Natural killer cell (primary cell): Measurements from ENCODE around the gene AMDHD2. TPM values are rescaled to one million over a fixed set of nuclear protein-coding genes. Genes with fewer than 3 reads are reported as not detected.
"Not testable (repeated sequence)": the region's sequence is repeated elsewhere in the genome, so short reads cannot be mapped to it uniquely, and the experiment has no call there.

Experiments
- ATAC-seq, 3 donors: fragments of 150-1000 bp in 2 of 3; fragments of 200-7000 bp in 1 of 3; cut with Tn5 transposase; 1 replicate in 1 of 3; 2 replicates in 2 of 3; pipeline ENCODE4 v1.10.0; 2021; ENCODE audit warnings: mild to moderate bottlenecking in 2 of 3, moderate library complexity in 2 of 3
- DNase-seq, 2 donors: peaks; one replicate each; pipeline versions ENCODE4 v3.0.0 to v3.0.0-alpha.2; 2013 to 2021; ENCODE audit warnings: mixed read lengths in 1 of 2
- H3K27ac ChIP-seq: one replicate; pipeline ENCODE4 v1.5.1; 2013; ENCODE audit warnings: mild to moderate bottlenecking, low read length
- H3K27me3 ChIP-seq: one replicate; pipeline ENCODE4 v1.6.1; 2013; ENCODE audit warnings: low read length; ENCODE audit not compliant: control insufficient read depth, insufficient read depth
- H3K36me3 ChIP-seq: one replicate; pipeline ENCODE4 v1.6.1; 2013; ENCODE audit warnings: low read length; ENCODE audit not compliant: control insufficient read depth, insufficient read depth
- H3K4me1 ChIP-seq: one replicate; pipeline ENCODE4 v1.6.1; 2013; ENCODE audit warnings: low read length; ENCODE audit not compliant: control insufficient read depth, insufficient read depth
- H3K4me3 ChIP-seq: one replicate; pipeline ENCODE4 v1.5.1; 2013; ENCODE audit warnings: low read length
- H3K9me3 ChIP-seq: one replicate; pipeline ENCODE4 v1.6.1; 2013; ENCODE audit warnings: low read length; ENCODE audit not compliant: control insufficient read depth, insufficient read depth
- H3K27ac Mint-ChIP-seq, 2 donors: one replicate each; pipeline ENCODE4 v1.8.0; 2022; ENCODE audit warnings: mild to moderate bottlenecking in 2 of 2, mixed read lengths in 2 of 2, moderate library complexity in 1 of 2
- H3K27me3 Mint-ChIP-seq, 2 donors: one replicate each; pipeline ENCODE4 v1.8.0; 2022; ENCODE audit warnings: low read depth in 2 of 2, mixed read lengths in 2 of 2
- H3K36me3 Mint-ChIP-seq: one replicate; pipeline ENCODE4 v1.8.0; 2022; ENCODE audit warnings: mixed read lengths
- H3K4me1 Mint-ChIP-seq, 2 donors: one replicate each; pipeline ENCODE4 v1.8.0; 2022; ENCODE audit warnings: mixed read lengths in 2 of 2
- H3K4me3 Mint-ChIP-seq: one replicate; pipeline ENCODE4 v1.8.0; 2022; ENCODE audit warnings: mild to moderate bottlenecking, moderate library complexity, mixed read lengths
- H3K9me3 Mint-ChIP-seq, 2 donors: one replicate each; pipeline ENCODE4 v1.8.0; 2022; ENCODE audit warnings: mixed read lengths in 2 of 2
- WGBS: methylation state at CpG from one replicate; pipeline ENCODE4 v1.1.7; 2013; ENCODE audit warnings: missing lambda C conversion rate; ENCODE audit not compliant: insufficient coverage; 5-methylcytosine and 5-hydroxymethylcytosine counted together
- intact Hi-C: fragments of 100-400 bp; cut with micrococcal nuclease; formaldehyde crosslinking; loops from one replicate; pipeline ENCODE4 v1.14.2; 2022
- total RNA-seq, 4 donors: library from RNA; stranded (reverse); fragments of 120-200 nt in 1 of 4; gene quantifications; one replicate each; pipeline versions ENCODE4 v1.2.3 to v1.2.4, GENCODE V29; 2013 to 2022

AMDHD2 gene
- total RNA-seq, 3 donors from 2014 or later (not counting 1 experiment from before 2014, with no cell fraction given) = 129 to 162 (median 144) TPM

DNA sequence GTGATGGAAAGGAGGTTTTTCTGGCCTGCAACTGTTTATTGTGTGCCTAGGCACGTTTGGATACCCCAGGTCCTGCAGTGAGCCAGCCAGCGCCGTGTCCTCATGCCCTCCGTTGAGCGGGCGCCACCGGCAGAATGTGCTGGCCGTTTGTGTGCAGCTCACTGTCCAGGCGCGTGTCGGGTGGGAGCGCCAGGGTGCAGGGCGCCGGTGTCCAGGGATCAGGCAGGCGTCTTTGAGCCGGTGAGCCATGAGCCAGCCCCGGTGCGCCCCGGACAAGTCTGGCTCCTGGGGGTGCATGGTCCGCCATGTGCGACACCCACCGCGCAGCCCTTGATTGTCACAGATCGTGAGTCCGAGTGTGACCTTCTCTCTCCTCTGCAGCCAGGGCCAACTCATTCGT lies 56.9 kb downstream of the AMDHD2 start:
- H3K27me3 ChIP-seq, H3K4me3 ChIP-seq, H3K27me3 Mint-ChIP-seq, H3K27ac Mint-ChIP-seq, H3K9me3 ChIP-seq, H3K4me1 ChIP-seq, DNase-seq, intact Hi-C loops, H3K36me3 Mint-ChIP-seq, H3K36me3 ChIP-seq, H3K4me3 Mint-ChIP-seq, H3K4me1 Mint-ChIP-seq, H3K9me3 Mint-ChIP-seq, ATAC-seq, H3K27ac ChIP-seq: not testable (repeated sequence)
- no CpG with 5 or more reads among the region's 26 CpGs for WGBS

DNA sequence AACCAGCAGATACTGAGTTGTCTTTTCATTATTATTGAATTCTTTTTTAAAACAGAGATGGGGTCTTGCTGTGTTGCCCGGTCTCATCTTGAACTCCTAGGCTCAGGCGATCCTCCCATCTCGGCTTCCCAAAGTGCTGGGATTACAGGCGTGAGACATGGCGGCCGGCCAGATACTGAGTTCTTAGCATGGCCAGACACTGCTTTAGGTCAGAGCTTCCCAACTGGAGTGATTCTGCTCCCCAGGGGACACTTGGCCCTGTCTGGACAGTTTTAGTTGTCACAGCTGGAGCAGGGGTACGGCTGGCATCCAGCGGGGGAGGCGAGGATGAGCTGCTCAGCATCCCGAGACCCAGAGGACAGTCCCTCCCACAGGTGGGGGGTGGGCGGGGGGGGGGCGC lies 58.7 kb downstream of the AMDHD2 start:
- H3K36me3 ChIP-seq, H3K4me1 ChIP-seq, intact Hi-C loops, H3K4me3 ChIP-seq, H3K27ac Mint-ChIP-seq, H3K9me3 Mint-ChIP-seq, H3K36me3 Mint-ChIP-seq, H3K27me3 Mint-ChIP-seq, ATAC-seq, DNase-seq, H3K9me3 ChIP-seq, H3K4me3 Mint-ChIP-seq, H3K4me1 Mint-ChIP-seq, H3K27ac ChIP-seq, H3K27me3 ChIP-seq: not testable (repeated sequence)
- no CpG with 5 or more reads among the region's 12 CpGs for WGBS

DNA sequence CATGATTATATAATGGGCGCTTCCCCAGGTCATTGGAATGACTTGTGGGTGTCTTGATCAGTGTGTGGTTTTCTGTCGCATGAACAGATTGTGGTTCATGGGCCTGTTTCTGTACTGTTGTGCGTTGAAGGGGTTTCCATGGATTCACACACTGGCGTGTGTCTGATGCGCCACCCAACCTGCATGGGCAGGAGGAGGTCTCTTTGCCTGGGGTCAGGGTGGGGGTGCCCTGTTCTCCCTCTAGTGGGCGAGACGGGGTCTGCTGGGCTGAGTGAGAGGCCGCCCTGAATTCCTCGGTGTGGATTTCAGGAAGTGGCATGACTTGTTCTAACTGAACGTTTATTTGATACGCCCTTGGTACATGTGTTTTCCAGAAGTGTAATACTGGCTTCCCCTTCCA lies 60.0 kb downstream of the AMDHD2 start:
- peak in 2 of 3 donors; percentile 29 to 76 for ATAC-seq
- H3K36me3 ChIP-seq = not testable (repeated sequence)

DNA sequence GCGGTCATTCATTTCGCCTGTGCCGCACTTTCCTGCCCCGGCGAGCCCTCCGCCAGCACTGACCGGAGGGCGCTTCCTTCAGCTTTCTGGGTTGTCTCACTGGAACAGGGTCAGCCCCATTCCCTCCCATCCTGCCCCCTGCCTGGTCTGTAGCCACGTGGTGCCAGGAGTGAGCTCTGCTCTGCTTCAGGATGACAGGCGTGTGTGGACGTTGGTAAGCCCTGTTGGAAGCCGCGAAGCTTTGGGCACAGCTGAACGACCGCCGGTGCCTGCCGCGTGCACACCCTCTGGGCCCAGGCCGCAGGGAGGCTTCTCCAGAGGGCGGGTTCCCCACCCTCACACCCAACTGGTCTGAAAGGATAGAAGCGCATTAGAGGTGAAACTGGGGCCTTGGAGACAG lies 60.6 kb downstream of the AMDHD2 start:
- WGBS = no CpG with 5 or more reads among the region's 21 CpGs
- intact Hi-C loops, H3K4me3 ChIP-seq, DNase-seq, H3K27ac Mint-ChIP-seq, H3K36me3 ChIP-seq, H3K4me1 Mint-ChIP-seq, H3K4me1 ChIP-seq, H3K27me3 Mint-ChIP-seq, H3K4me3 Mint-ChIP-seq, ATAC-seq, H3K36me3 Mint-ChIP-seq, H3K27me3 ChIP-seq, H3K9me3 ChIP-seq, H3K9me3 Mint-ChIP-seq, H3K27ac ChIP-seq: not testable (repeated sequence)

More for the DNA sequence above, 60.0 kb downstream of the AMDHD2 start:
- H3K4me3 ChIP-seq, H3K9me3 Mint-ChIP-seq, H3K4me3 Mint-ChIP-seq, H3K9me3 ChIP-seq, H3K27me3 ChIP-seq, H3K27ac Mint-ChIP-seq, H3K4me1 ChIP-seq, intact Hi-C loops, H3K4me1 Mint-ChIP-seq, H3K36me3 Mint-ChIP-seq, H3K27ac ChIP-seq, H3K27me3 Mint-ChIP-seq: not testable (repeated sequence)
- no CpG with 5 or more reads among the region's 11 CpGs for WGBS
- peak in 1 of 2 donors; percentile 27 for DNase-seq

Other genes starting within 250 kb of the AMDHD2 start
- gene ABCA3, start 179.6 kb upstream of the AMDHD2 start, total RNA-seq = 10 to 100 TPM; 12.2 to 17.5 (median 16.6) TPM
- 10 to 100 TPM in 1 of 3 donors, 1 to 10 TPM in 2; 7.5 to 14.2 (median 8.4) TPM for gene CCNF, start 90.9 kb upstream of the AMDHD2 start, total RNA-seq
- gene TEDC2, start 60.3 kb upstream of the AMDHD2 start, total RNA-seq = 1 to 10 TPM in 1 of 3 donors, under 1 TPM in 2; 0.47 to 2.2 (median 0.55) TPM
- not detected for gene NTN3, start 49.1 kb upstream of the AMDHD2 start, total RNA-seq
- 10 to 100 TPM in 2 of 3 donors, 1 to 10 TPM in 1; 7.2 to 13.0 (median 10.9) TPM for gene TBC1D24, start 45.2 kb upstream of the AMDHD2 start, total RNA-seq
- 100 to 1,000 TPM; 183 to 242 (median 217) TPM for gene ATP6V0C, start 6.4 kb upstream of the AMDHD2 start, total RNA-seq
- gene CEMP1, start 11.0 kb downstream of the AMDHD2 start, total RNA-seq = under 1 TPM; 0.28 to 0.56 (median 0.45) TPM
- 10 to 100 TPM; 63.1 to 80.7 (median 73.5) TPM for gene PDPK1, start 17.6 kb downstream of the AMDHD2 start, total RNA-seq
- 10 to 100 TPM; 34.2 to 37.9 (median 36.5) TPM for gene KCTD5, start 162.2 kb downstream of the AMDHD2 start, total RNA-seq
- gene PRSS27, start 199.9 kb downstream of the AMDHD2 start, total RNA-seq = 1 to 10 TPM in 2 of 3 donors, under 1 TPM in 1; 0.42 to 1.3 (median 1.2) TPM
- gene SRRM2, start 232.3 kb downstream of the AMDHD2 start, total RNA-seq = 1,000 to 10,000 TPM; 1,131 to 1,162 (median 1,149) TPM